Measurements from ENCODE around the gene RS1. TPM values are rescaled to one million over a fixed set of nuclear protein-coding genes. Genes with fewer than 3 reads are reported as not detected.

The RS1 gene
- total and polyA plus RNA-seq, 7 donors: not detected

GRCh38 chrX:18638398-18638797 is 33.5 kb downstream of the RS1 start:
- intact Hi-C loops (cut with DNase I): no loop called here
- ATAC-seq: no peak
- H3K4me3 ChIP-seq: no peak overlapping the region

GRCh38 chrX:18630934-18631333 is 41.0 kb downstream of the RS1 start:
- Histone ChIP-seq H3K9me3 (no peaks in the 10 kb centered on the region), H3K36me3 (ENCODE audit: insufficient read depth in 1 of 2, low read depth in 1 of 2) (no peaks in the 10 kb centered on the region), H3K27ac (no peak overlapping the region), H3K4me3 (no peak overlapping the region), H3K27me3 (ENCODE audit: insufficient read depth in 3 of 3, low read length in 2 of 3) (no peaks in the 10 kb centered on the region), H3K4me1 (no peaks in the 10 kb centered on the region)
- intact Hi-C loops (cut with DNase I): no loop called here
- 84 to 94% (median 92%) methylated on average over 8 of the region's 8 CpGs for WGBS, 3 donors
- TF ChIP-seq, protein P1, sequence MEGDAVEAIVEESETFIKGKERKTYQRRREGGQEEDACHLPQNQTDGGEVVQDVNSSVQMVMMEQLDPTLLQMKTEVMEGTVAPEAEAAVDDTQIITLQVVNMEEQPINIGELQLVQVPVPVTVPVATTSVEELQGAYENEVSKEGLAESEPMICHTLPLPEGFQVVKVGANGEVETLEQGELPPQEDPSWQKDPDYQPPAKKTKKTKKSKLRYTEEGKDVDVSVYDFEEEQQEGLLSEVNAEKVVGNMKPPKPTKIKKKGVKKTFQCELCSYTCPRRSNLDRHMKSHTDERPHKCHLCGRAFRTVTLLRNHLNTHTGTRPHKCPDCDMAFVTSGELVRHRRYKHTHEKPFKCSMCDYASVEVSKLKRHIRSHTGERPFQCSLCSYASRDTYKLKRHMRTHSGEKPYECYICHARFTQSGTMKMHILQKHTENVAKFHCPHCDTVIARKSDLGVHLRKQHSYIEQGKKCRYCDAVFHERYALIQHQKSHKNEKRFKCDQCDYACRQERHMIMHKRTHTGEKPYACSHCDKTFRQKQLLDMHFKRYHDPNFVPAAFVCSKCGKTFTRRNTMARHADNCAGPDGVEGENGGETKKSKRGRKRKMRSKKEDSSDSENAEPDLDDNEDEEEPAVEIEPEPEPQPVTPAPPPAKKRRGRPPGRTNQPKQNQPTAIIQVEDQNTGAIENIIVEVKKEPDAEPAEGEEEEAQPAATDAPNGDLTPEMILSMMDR (IDR thresholded peaks at IDR 0.05): no peak
- no peak for ATAC-seq
- DNase-seq: no peak

More at GRCh38 chrX:18638398-18638797, 33.5 kb downstream of the RS1 start:
- 74 to 90% (median 89%) methylated on average over 2 of the region's 2 CpGs for WGBS, 3 donors
- Histone ChIP-seq H3K4me1 (no peaks in the 10 kb centered on the region), H3K9me3 (no peaks in the 10 kb centered on the region), H3K36me3 (ENCODE audit: insufficient read depth in 1 of 2, low read depth in 1 of 2) (no peaks in the 10 kb centered on the region), H3K27me3 (ENCODE audit: insufficient read depth in 3 of 3, low read length in 2 of 3) (no peaks in the 10 kb centered on the region), H3K27ac (no peak overlapping the region)
- DNase-seq: no peak
- TF ChIP-seq, protein P1 (IDR thresholded peaks at IDR 0.05): no peak

- ATAC-seq (no peak), DNase-seq (no peak)
- TF ChIP-seq, protein P1 (IDR thresholded peaks at IDR 0.05): no peak
- H3K4me1 ChIP-seq: no peaks in the 10 kb centered on the region
- intact Hi-C loops (cut with DNase I): no loop called here
- H3K4me3 ChIP-seq: no peak overlapping the region
- WGBS, 3 donors: 84 to 97% (median 95%) methylated on average over 2 of the region's 2 CpGs
- H3K9me3 ChIP-seq: no peaks in the 10 kb centered on the region
- H3K36me3 ChIP-seq (ENCODE audit: insufficient read depth in 1 of 2, low read depth in 1 of 2): no peaks in the 10 kb centered on the region
- H3K27ac ChIP-seq: no peak overlapping the region
- H3K27me3 ChIP-seq (ENCODE audit: insufficient read depth in 3 of 3, low read length in 2 of 3): no peaks in the 10 kb centered on the region
These were observed 47.3 kb downstream of the RS1 start for GRCh38 chrX:18624599-18624998.

GRCh38 chrX:18620349-18620748 is 51.6 kb downstream of the RS1 start:
- Histone ChIP-seq H3K27ac (no peak overlapping the region), H3K4me3 (no peak overlapping the region), H3K27me3 (ENCODE audit: insufficient read depth in 3 of 3, low read length in 2 of 3) (no peaks in the 10 kb centered on the region), H3K4me1 (no peaks in the 10 kb centered on the region), H3K9me3 (no peaks in the 10 kb centered on the region), H3K36me3 (ENCODE audit: insufficient read depth in 1 of 2, low read depth in 1 of 2) (no peaks in the 10 kb centered on the region)
- intact Hi-C loops (cut with DNase I): no loop called here
- TF ChIP-seq, protein P1 (IDR thresholded peaks at IDR 0.05): no peak
- no peak for ATAC-seq
- no peak for DNase-seq
- 83 to 96% (median 95%) methylated on average over 8 of the region's 8 CpGs for WGBS, 3 donors

DNA sequence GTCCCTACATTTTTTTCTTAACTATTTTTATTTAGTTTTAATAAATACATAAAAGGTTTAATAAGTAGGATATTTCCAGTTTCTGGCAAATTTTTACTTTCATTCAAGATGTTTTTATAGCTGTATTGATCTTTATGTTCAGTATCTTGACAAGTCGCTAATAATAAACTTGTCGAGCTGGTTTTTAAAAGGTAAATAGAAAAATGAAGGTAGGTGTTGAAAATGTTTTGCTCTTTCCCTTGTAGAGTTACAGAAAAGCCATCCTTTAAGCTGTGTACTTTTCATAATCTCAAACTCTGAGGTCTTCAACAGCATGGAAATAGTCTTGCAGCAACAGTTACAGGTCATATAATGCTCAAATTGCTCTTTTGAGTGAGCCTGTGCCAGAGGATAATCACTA is 52.6 kb downstream of the RS1 start:
- no peak for ATAC-seq
- Histone ChIP-seq H3K36me3 (ENCODE audit: insufficient read depth in 1 of 2, low read depth in 1 of 2) (no peaks in the 10 kb centered on the region), H3K4me3 (no peak overlapping the region), H3K27ac (no peak overlapping the region), H3K4me1 (no peaks in the 10 kb centered on the region), H3K27me3 (ENCODE audit: insufficient read depth in 3 of 3, low read length in 2 of 3) (no peaks in the 10 kb centered on the region), H3K9me3 (no peaks in the 10 kb centered on the region)
- intact Hi-C loops (cut with DNase I): no loop called here
- no peak for DNase-seq
- 96 to 97% (median 97%) methylated on average over 2 of the region's 2 CpGs for WGBS, 3 donors
- TF ChIP-seq, protein P1 (IDR thresholded peaks at IDR 0.05): no peak
